H1 (cell line): Measurements from ENCODE around the gene CPEB3. TPM values are rescaled to one million over a fixed set of nuclear protein-coding genes. Genes with fewer than 3 reads are reported as not detected.

Experiments
- CTCF ChIA-PET: fragments of 300-600 bp; sonication (Branson Sonifier 250); formaldehyde crosslinking; loops from one replicate; lab custom pipeline; 2021; ENCODE audit not compliant: partially characterized antibody; lab: Charles Lee
- POLR2A ChIA-PET: fragments of 300-600 bp; sonication (Branson Sonifier 250); formaldehyde crosslinking; loops from one replicate; lab custom pipeline; 2021; ENCODE audit warnings: inconsistent platforms; ENCODE audit not compliant: partially characterized antibody; lab: Charles Lee
- DNase-seq, 2 experiments: peaks; one replicate each; pipeline versions ENCODE4 v3.0.0 to v3.0.0-alpha.2; 2010 to 2022; ENCODE audit warnings: low spot score in 2 of 2, low read depth in 1 of 2, mixed read lengths in 1 of 2
- FAIRE-seq: peaks from 2 replicates; lab custom pipeline; 2011; peaks lifted over from hg19 to GRCh38; lab: Jason Lieb, UNC
- H2AFZ ChIP-seq: 2 replicates; pipeline ENCODE4 v1.8.1; 2012; ENCODE audit warnings: low read length, inconsistent platforms
- H2AK5ac ChIP-seq: 2 replicates; pipeline ENCODE4 v1.6.1; 2013; ENCODE audit warnings: low read depth, low read length
- H2BK120ac ChIP-seq: replicated peaks from 2 replicates; pipeline ENCODE3; 2013; ENCODE audit warnings: low read depth, low read length, inconsistent platforms
- H2BK12ac ChIP-seq: 2 replicates; pipeline ENCODE4 v1.6.1; 2013; ENCODE audit warnings: low read depth, low read length
- H2BK15ac ChIP-seq: 2 replicates; pipeline ENCODE4 v1.6.1; 2013; ENCODE audit warnings: low read length
- H2BK20ac ChIP-seq: 2 replicates; pipeline ENCODE4 v1.6.1; 2013; ENCODE audit warnings: low read length
- H2BK5ac ChIP-seq: 2 replicates; pipeline ENCODE4 v1.6.1; 2013; ENCODE audit warnings: low read depth, low read length
- H3K14ac ChIP-seq: 2 replicates; pipeline ENCODE4 v1.6.1; 2013; ENCODE audit warnings: inconsistent platforms; ENCODE audit not compliant: insufficient read length
- H3K18ac ChIP-seq: 2 replicates; pipeline ENCODE4 v1.6.1; 2013; ENCODE audit warnings: low read length; ENCODE audit errors: extremely low read depth
- H3K23ac ChIP-seq: 2 replicates; pipeline ENCODE4 v1.6.1; 2013; ENCODE audit warnings: inconsistent platforms; ENCODE audit not compliant: insufficient read length
- H3K23me2 ChIP-seq: 2 replicates; pipeline ENCODE4 v1.6.1; 2013; ENCODE audit warnings: low read depth, low read length
- H3K27ac ChIP-seq: 2 replicates; pipeline ENCODE4 v1.6.1; 2011; ENCODE audit warnings: low read depth, low read length, inconsistent platforms
- H3K27me3 ChIP-seq, 4 experiments: replicated peaks in 1 of 4; 1 replicate in 1 of 4; 2 replicates in 3 of 4; pipeline versions ENCODE4 v1.6.1 to v1.8.1; 2011 to 2013; ENCODE audit warnings: low read length in 3 of 4, mild to moderate bottlenecking in 3 of 4, inconsistent platforms in 2 of 4, mixed read lengths in 2 of 4, moderate library complexity in 1 of 4; ENCODE audit not compliant: control insufficient read depth in 3 of 4, insufficient read depth in 3 of 4; ENCODE audit errors: extremely low read depth in 1 of 4
- H3K36me3 ChIP-seq, 4 experiments: 2 replicates each; pipeline versions ENCODE4 v1.6.1 to v1.8.1; 2011 to 2013; ENCODE audit warnings: mild to moderate bottlenecking in 4 of 4, low read length in 3 of 4, moderate library complexity in 2 of 4, control low read depth in 1 of 4, inconsistent platforms in 1 of 4; ENCODE audit not compliant: insufficient read depth in 4 of 4, control insufficient read depth in 2 of 4
- H3K4ac ChIP-seq: replicated peaks from 2 replicates; pipeline ENCODE3; 2013; ENCODE audit warnings: low read length, low read depth, mixed read lengths, inconsistent platforms; ENCODE audit not compliant: insufficient read length
- H3K4me1 ChIP-seq, 4 experiments: replicated peaks in 1 of 4; 1 replicate in 1 of 4; 2 replicates in 3 of 4; pipeline versions ENCODE4 v1.6.1 to v1.8.1; 2011 to 2013; ENCODE audit warnings: low read length in 3 of 4, inconsistent platforms in 2 of 4, mixed read lengths in 1 of 4; ENCODE audit not compliant: insufficient read depth in 4 of 4, control insufficient read depth in 3 of 4
- H3K4me2 ChIP-seq, 2 experiments: 2 replicates each; pipeline versions ENCODE4 v1.6.1 to v1.8.1; 2011 to 2013; ENCODE audit warnings: low read depth in 2 of 2, low read length in 2 of 2, control low read depth in 1 of 2, inconsistent platforms in 1 of 2, mild to moderate bottlenecking in 1 of 2; ENCODE audit not compliant: insufficient read depth in 1 of 2
- H3K4me3 ChIP-seq, 4 experiments: fragments of 200-600, 300-600 bp in 1 of 4; sonication (generic), shearing (Covaris generic), sonication (Bioruptor Twin) in 1 of 4; 2 replicates each; pipeline versions ENCODE4 v1.5.1 to v1.8.1; 2011 to 2016; ENCODE audit warnings: low read length in 4 of 4, low read depth in 3 of 4, control low read depth in 2 of 4, inconsistent platforms in 2 of 4, mild to moderate bottlenecking in 2 of 4, mixed read lengths in 1 of 4, moderate library complexity in 1 of 4; ENCODE audit not compliant: insufficient read depth in 2 of 4; ENCODE audit errors: extremely low read depth in 1 of 4
- H3K56ac ChIP-seq: replicated peaks from 2 replicates; pipeline ENCODE3; 2013; ENCODE audit warnings: low read depth, mild to moderate bottlenecking, mixed read lengths, low read length, inconsistent platforms; ENCODE audit not compliant: insufficient read length
- H3K79me1 ChIP-seq: 2 replicates; pipeline ENCODE4 v1.6.1; 2013; ENCODE audit warnings: low read depth, low read length, control low read depth
- H3K79me2 ChIP-seq, 2 experiments: 2 replicates each; pipeline versions ENCODE4 v1.6.1 to v1.8.1; 2012 to 2013; ENCODE audit warnings: low read length in 2 of 2, mild to moderate bottlenecking in 2 of 2, inconsistent platforms in 1 of 2; ENCODE audit not compliant: insufficient read depth in 2 of 2, control insufficient read depth in 1 of 2
- H3K9ac ChIP-seq, 4 experiments: replicated peaks in 1 of 4; 1 replicate in 1 of 4; 2 replicates in 3 of 4; pipeline versions ENCODE4 v1.6.1 to v1.8.1; 2011 to 2013; ENCODE audit warnings: low read depth in 3 of 4, low read length in 3 of 4, control low read depth in 2 of 4, mild to moderate bottlenecking in 2 of 4, moderate library complexity in 2 of 4, inconsistent platforms in 1 of 4; ENCODE audit errors: extremely low read depth in 1 of 4
- H3K9me3 ChIP-seq, 2 experiments: 2 replicates each; pipeline versions ENCODE4 v1.6.1 to v1.8.1; 2012 to 2013; ENCODE audit warnings: mild to moderate bottlenecking in 2 of 2, moderate library complexity in 2 of 2, control low read depth in 1 of 2, inconsistent platforms in 1 of 2, low read depth in 1 of 2, low read length in 1 of 2, mixed read lengths in 1 of 2; ENCODE audit not compliant: insufficient read depth in 2 of 2
- H4K20me1 ChIP-seq, 2 experiments: replicated peaks in 1 of 2; 2 replicates each; pipeline versions ENCODE3 to v1.8.1; 2011 to 2013; ENCODE audit warnings: inconsistent platforms in 2 of 2, low read length in 2 of 2, mild to moderate bottlenecking in 1 of 2; ENCODE audit not compliant: insufficient read depth in 2 of 2, control insufficient read depth in 1 of 2
- H4K5ac ChIP-seq: 2 replicates; pipeline ENCODE4 v1.6.1; 2013; ENCODE audit warnings: low read length, low read depth, mixed read lengths, inconsistent platforms; ENCODE audit not compliant: insufficient read length
- H4K8ac ChIP-seq: 2 replicates; pipeline ENCODE4 v1.8.0; 2013; ENCODE audit warnings: mild to moderate bottlenecking, moderate library complexity, low read length, inconsistent platforms; ENCODE audit not compliant: insufficient read depth; ENCODE audit errors: extremely low read depth
- H4K91ac ChIP-seq: replicated peaks from 2 replicates; pipeline ENCODE3; 2013; ENCODE audit warnings: low read length, mixed read lengths, inconsistent platforms; ENCODE audit not compliant: insufficient read length
- ASH2L ChIP-seq: fragments of 200-600, 300-600 bp; sonication (generic); IDR thresholded peaks from one replicate; pipeline ENCODE4 v1.7.1; 2017; ENCODE audit warnings: low read length
- CBX5 ChIP-seq: fragments of 300-800, 300-1000 bp; sonication (generic); IDR thresholded peaks from 2 replicates; pipeline ENCODE4 v1.7.1; 2016; ENCODE audit warnings: antibody characterized with exemption, low read length, low read depth
- EP300 ChIP-seq, 2 experiments: IDR thresholded peaks; 1 replicate in 1 of 2; 2 replicates in 1 of 2; pipeline ENCODE4 v1.6.1; 2011 to 2012; ENCODE audit warnings: low read depth in 2 of 2, low read length in 2 of 2, mild to moderate bottlenecking in 2 of 2, borderline replicate concordance in 1 of 2, inconsistent platforms in 1 of 2, moderate library complexity in 1 of 2
- KDM4A ChIP-seq: IDR thresholded peaks from one replicate; pipeline ENCODE4 v1.7.1; 2012; ENCODE audit warnings: low read depth, mild to moderate bottlenecking, moderate library complexity, low read length, inconsistent platforms; ENCODE audit not compliant: severe bottlenecking
- POU5F1 ChIP-seq: IDR thresholded peaks from 2 replicates; pipeline ENCODE4 v1.6.1; 2011; ENCODE audit warnings: low read depth, mild to moderate bottlenecking, low read length, moderate library complexity
- SP2 ChIP-seq: IDR thresholded peaks from 2 replicates; pipeline ENCODE4 v1.6.1; 2012; ENCODE audit warnings: mild to moderate bottlenecking, low read length, inconsistent platforms
- WGBS, 2 experiments: shearing (Covaris generic) in 1 of 2; methylation state at CpG; one replicate each; pipeline versions ENCODE4 v1.1.6 to v1.1.7; 2013 to 2015; ENCODE audit warnings: low lambda C conversion rate in 2 of 2, mixed read lengths in 2 of 2, inconsistent platforms in 1 of 2, low coverage in 1 of 2, missing lambda C conversion rate in 1 of 2; ENCODE audit not compliant: insufficient replicate concordance in 2 of 2, insufficient coverage in 1 of 2, insufficient read length in 1 of 2; ENCODE audit errors: extremely low coverage in 1 of 2, missing lambda C conversion rate in 1 of 2; 5-methylcytosine and 5-hydroxymethylcytosine counted together
- polyA plus RNA-seq, 7 experiments: library from polyadenylated mRNA; depleted of rRNA in 3 of 7; stranded (reverse) in 5 of 7; unstranded in 2 of 7; fragments of >200 nt in 5 of 7; fragments of 200-250 nt in 2 of 7; gene quantifications; 1 replicate in 5 of 7; 2 replicates in 1 of 7; 4 replicates in 1 of 7; pipeline versions ENCODE4 v1.2.1 to v1.2.3, GENCODE V29; 2011 to 2013; ENCODE audit warnings: missing spikeins in 2 of 7, mixed read lengths in 2 of 7
- total RNA-seq: library from RNA; stranded (reverse); fragmentation: NEBNext Ultra II Directional; extraction: Animal tissue kit (Norgen Biotek cat#: 25700); gene quantifications from 2 replicates; pipeline ENCODE4 v1.2.1, GENCODE V29; 2021
- TF ChIP-seq, protein P1 (sequence below): IDR thresholded peaks from 2 replicates; pipeline ENCODE4 v1.6.1; 2012; ENCODE audit warnings: inconsistent platforms
- TF ChIP-seq, protein P2 (sequence below): IDR thresholded peaks from 2 replicates; pipeline ENCODE4 v1.6.1; 2012; ENCODE audit warnings: inconsistent platforms

CPEB3 gene
- total and polyA plus RNA-seq, 2 of the 8 experiments (the other 6 are each of a cell fraction or from before 2014, with no cell fraction given) = 0.39 to 1.7 TPM

DNA sequence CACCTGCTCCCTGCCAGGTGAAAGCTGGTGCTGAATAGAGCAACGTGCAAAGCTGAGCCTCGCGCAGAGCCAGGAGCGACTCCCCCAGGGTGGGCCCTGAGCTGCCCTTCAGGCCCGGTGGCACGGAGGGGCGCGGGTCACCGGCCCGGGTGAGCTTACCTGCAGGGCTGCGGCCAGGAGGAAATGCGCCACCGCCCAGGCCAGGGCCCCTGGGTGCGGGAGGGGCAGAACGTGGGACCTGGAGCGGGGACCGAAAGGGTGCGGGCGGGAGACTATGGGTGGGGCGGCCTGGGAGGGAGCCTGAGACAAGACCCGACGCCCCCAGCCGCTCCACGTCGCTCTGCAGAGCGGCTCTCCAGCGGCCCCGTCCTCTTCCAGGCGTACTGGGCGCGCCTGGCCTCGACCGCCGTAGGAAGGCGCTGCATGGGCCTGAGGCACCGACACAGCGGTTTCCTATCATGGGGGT is 245.2 kb downstream of the CPEB3 start:
- no peak overlapping the region for H2AK5ac ChIP-seq
- no peak overlapping the region for H3K56ac ChIP-seq
- H3K4me3 ChIP-seq = peak overlapping the region; percentile 27 to 61 (median 56)
- H3K18ac ChIP-seq = peak overlapping the region; percentile 41; the same call in 1 of the 2 replicates
- H2BK120ac ChIP-seq = no peak overlapping the region
- H4K8ac ChIP-seq = peak overlapping the region; percentile 57; the same call in 1 of the 2 replicates
- H2BK12ac ChIP-seq = no peak overlapping the region
- H3K4me2 ChIP-seq = peak overlapping the region; percentile 60 to 81
- no peak overlapping the region for H2BK15ac ChIP-seq
- DNase-seq = peak in 1 of 2 experiments; percentile 72
- H3K14ac ChIP-seq = no peak overlapping the region
- CTCF ChIA-PET = no interaction called here
- 6% methylated on average over 24 of the region's 37 CpGs; no CpG with 5 or more reads in 1 of the 2 experiments for WGBS, 2 experiments
- FAIRE-seq = no peak
- peak overlapping the region; percentile 37 for H4K91ac ChIP-seq
- no peak overlapping the region for H2BK5ac ChIP-seq
- no peak overlapping the region for H3K23ac ChIP-seq
- H3K79me1 ChIP-seq = no peaks in the 10 kb centered on the region
- peaks cover 0 to 4% (median 0%) of the 10 kb centered on the region in 4 experiments; a peak in 3 of 7 replicates for H3K27me3 ChIP-seq
- H2BK20ac ChIP-seq = no peak overlapping the region
- H3K9ac ChIP-seq = no peak overlapping the region; a peak in 1 of 7 replicates
- H3K9me3 ChIP-seq = no peaks in the 10 kb centered on the region
- H4K20me1 ChIP-seq = no peaks in the 10 kb centered on the region
- H3K36me3 ChIP-seq = no peaks in the 10 kb centered on the region
- H3K27ac ChIP-seq = no peak overlapping the region
- no peaks in the 10 kb centered on the region for H3K79me2 ChIP-seq
- TF ChIP-seq, protein P1, sequence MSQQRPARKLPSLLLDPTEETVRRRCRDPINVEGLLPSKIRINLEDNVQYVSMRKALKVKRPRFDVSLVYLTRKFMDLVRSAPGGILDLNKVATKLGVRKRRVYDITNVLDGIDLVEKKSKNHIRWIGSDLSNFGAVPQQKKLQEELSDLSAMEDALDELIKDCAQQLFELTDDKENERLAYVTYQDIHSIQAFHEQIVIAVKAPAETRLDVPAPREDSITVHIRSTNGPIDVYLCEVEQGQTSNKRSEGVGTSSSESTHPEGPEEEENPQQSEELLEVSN = peak; percentile 34; the same call in 1 of the 2 replicates
- peak; percentile 86 for TF ChIP-seq KDM4A
- TF ChIP-seq, protein P2, sequence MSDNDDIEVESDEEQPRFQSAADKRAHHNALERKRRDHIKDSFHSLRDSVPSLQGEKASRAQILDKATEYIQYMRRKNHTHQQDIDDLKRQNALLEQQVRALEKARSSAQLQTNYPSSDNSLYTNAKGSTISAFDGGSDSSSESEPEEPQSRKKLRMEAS = peak; percentile 30
- TF ChIP-seq POU5F1 = no peak
- no peak for TF ChIP-seq SP2
- peak; percentile 75 for TF ChIP-seq ASH2L
- no peak for TF ChIP-seq EP300 (IDR thresholded peaks at IDR 0.05; ENCODE audit: borderline replicate concordance in 1 of 2, low read depth in 2 of 2, low read length in 2 of 2)
- no peak for TF ChIP-seq CBX5
- TF ChIP-seq, all 59 proteins: peak for 4
- Histone ChIP-seq H4K5ac (no peak overlapping the region), H3K4me1 (peaks cover 0 to 8% (median 3%) of the 10 kb centered on the region in 4 experiments; a peak in 6 of 7 replicates), H3K4ac (no peak overlapping the region), H2AFZ (no peak overlapping the region; the same call in 1 of the 2 replicates), H3K23me2 (peaks cover 2% of the 10 kb centered on the region; the same call in 1 of the 2 replicates)
- POLR2A ChIA-PET = no interaction called here
